Sigmoid colon (tissue), 4 donors: Measurements from ENCODE around the gene RING1.

Source experiments
- CTCF ChIP-seq, 4 experiments: fragments of 450-650 bp in 3 of 4; fragments of 200-600 bp in 1 of 4; IDR thresholded peaks; one replicate each; pipeline ENCODE4 v1.5.1; 2016 to 2019; ENCODE audit warnings: antibody characterized with exemption in 4 of 4, mild to moderate bottlenecking in 3 of 4, moderate library complexity in 2 of 4
- EP300 ChIP-seq, 4 donors: sonication (generic); formaldehyde crosslinking; IDR thresholded peaks; one replicate each; pipeline ENCODE4 v1.6.1; 2017; ENCODE audit warnings: antibody characterized with exemption in 4 of 4
- POLR2A ChIP-seq, 2 donors: fragments of 450-650 bp; IDR thresholded peaks; one replicate each; pipeline ENCODE4 v1.6.1; 2016; ENCODE audit warnings: antibody characterized with exemption in 2 of 2, mild to moderate bottlenecking in 2 of 2, moderate library complexity in 2 of 2

DNA sequence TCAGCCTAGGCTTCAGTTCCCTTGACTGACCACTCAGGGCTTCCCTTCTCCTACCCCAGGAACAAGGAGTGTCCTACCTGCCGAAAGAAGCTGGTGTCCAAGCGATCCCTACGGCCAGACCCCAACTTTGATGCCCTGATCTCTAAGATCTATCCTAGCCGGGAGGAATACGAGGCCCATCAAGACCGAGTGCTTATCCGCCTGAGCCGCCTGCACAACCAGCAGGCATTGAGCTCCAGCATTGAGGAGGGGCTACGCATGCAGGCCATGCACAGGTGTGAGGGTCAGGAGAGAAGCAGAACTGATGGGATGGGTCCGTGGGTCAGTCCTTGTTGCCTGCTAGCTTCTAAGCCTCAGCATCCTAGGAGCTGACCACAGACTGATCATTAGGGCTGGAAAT lies 1.6 kb downstream of the RING1 start:
- no peak for TF ChIP-seq CTCF (IDR thresholded peaks at IDR 0.05)
- TF ChIP-seq POLR2A (IDR thresholded peaks at IDR 0.05): no peak
- TF ChIP-seq EP300 (IDR thresholded peaks at IDR 0.05): no peak
